OCI-LY3 (cell line): Measurements from ENCODE around the gene FCRL5.

Experiments used
- EZH2phosphoT487 ChIP-seq: fragments of 200-600 bp; shearing (Covaris generic); IDR thresholded peaks from 2 replicates; pipeline ENCODE4 v1.6.1; 2018; ENCODE audit warnings: antibody characterized with exemption, mixed run types, low read depth
- TF ChIP-seq, protein P1 (sequence below): fragments of 200-600, 300-600 bp; sonication (generic); IDR thresholded peaks from 2 replicates; pipeline ENCODE4 v1.5.1; 2014; ENCODE audit warnings: antibody characterized with exemption, low read length, low read depth

DNA sequence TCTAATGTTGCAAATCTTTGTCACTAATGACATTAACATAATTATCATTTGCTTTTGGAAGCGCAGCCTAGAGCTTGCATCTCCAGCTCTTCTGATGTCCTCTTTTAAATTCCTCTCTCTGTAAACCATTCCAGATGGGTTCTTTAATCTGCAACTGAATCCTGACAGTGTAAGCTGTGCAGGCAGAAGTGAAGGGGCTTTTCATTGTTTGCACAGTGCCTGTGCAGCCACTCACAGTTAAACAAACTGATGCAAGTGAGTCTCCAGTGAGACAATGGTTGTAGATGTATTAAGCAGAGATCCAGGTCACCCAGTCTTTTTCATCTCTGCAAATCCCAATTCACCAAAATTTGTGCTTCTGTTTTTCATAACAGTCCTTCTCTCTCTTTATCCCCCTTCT lies 22.5 kb upstream of the FCRL5 start:
- TF ChIP-seq, protein P1, sequence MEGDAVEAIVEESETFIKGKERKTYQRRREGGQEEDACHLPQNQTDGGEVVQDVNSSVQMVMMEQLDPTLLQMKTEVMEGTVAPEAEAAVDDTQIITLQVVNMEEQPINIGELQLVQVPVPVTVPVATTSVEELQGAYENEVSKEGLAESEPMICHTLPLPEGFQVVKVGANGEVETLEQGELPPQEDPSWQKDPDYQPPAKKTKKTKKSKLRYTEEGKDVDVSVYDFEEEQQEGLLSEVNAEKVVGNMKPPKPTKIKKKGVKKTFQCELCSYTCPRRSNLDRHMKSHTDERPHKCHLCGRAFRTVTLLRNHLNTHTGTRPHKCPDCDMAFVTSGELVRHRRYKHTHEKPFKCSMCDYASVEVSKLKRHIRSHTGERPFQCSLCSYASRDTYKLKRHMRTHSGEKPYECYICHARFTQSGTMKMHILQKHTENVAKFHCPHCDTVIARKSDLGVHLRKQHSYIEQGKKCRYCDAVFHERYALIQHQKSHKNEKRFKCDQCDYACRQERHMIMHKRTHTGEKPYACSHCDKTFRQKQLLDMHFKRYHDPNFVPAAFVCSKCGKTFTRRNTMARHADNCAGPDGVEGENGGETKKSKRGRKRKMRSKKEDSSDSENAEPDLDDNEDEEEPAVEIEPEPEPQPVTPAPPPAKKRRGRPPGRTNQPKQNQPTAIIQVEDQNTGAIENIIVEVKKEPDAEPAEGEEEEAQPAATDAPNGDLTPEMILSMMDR, result no peak
- no peak for TF ChIP-seq EZH2phosphoT487
